GM12878 (cell line): Measurements from ENCODE around the gene FILIP1L. TPM values are rescaled to one million over a fixed set of nuclear protein-coding genes. Genes with fewer than 3 reads are reported as not detected.

Experiments used
- BCL3 ChIP-seq: IDR thresholded peaks from 2 replicates; pipeline ENCODE4 v1.6.1; 2011; ENCODE audit warnings: borderline replicate concordance, low read depth, mild to moderate bottlenecking, moderate library complexity, low read length; ENCODE audit not compliant: insufficient read depth, poor library complexity, severe bottlenecking
- CEBPB ChIP-seq, 2 experiments: fragments of 150-350 bp in 1 of 2; IDR thresholded peaks; 2 replicates each; pipeline ENCODE4 v1.6.1; 2012 to 2014; ENCODE audit warnings: low read depth in 2 of 2, low read length in 2 of 2, borderline replicate concordance in 1 of 2, inconsistent platforms in 1 of 2
- EED ChIP-seq: sonication (generic); IDR thresholded peaks from 2 replicates; pipeline ENCODE4 v1.6.1; 2016; ENCODE audit warnings: antibody characterized with exemption, low read depth
- FOXK2 ChIP-seq: fragments of 450-650 bp; IDR thresholded peaks from 2 replicates; pipeline ENCODE4 v1.6.1; 2017; ENCODE audit warnings: mild to moderate bottlenecking, moderate library complexity
- JUNB ChIP-seq: IDR thresholded peaks from 2 replicates; pipeline ENCODE4 v1.6.1; 2016; ENCODE audit warnings: antibody characterized with exemption, mild to moderate bottlenecking
- KLF5 ChIP-seq: fragments of 450-650 bp; IDR thresholded peaks from 2 replicates; pipeline ENCODE4 v1.6.1; 2014; ENCODE audit warnings: mild to moderate bottlenecking; ENCODE audit not compliant: partially characterized antibody
- MYB ChIP-seq: fragments of 150-350 bp; IDR thresholded peaks from 2 replicates; pipeline ENCODE4 v1.6.1; 2014; ENCODE audit warnings: mild to moderate bottlenecking, low read depth, low read length, borderline replicate concordance
- PAX8 ChIP-seq: fragments of 450-650 bp; IDR thresholded peaks from 2 replicates; pipeline ENCODE4 v1.6.1; 2017; ENCODE audit warnings: mild to moderate bottlenecking, moderate library complexity
- SMAD5 ChIP-seq: IDR thresholded peaks from 2 replicates; pipeline ENCODE4 v1.6.1; 2016; ENCODE audit warnings: antibody characterized with exemption, low read depth
- SUPT20H ChIP-seq: IDR thresholded peaks from 2 replicates; pipeline ENCODE4 v1.6.1; 2011; ENCODE audit warnings: low read depth, mild to moderate bottlenecking, low read length, moderate library complexity, borderline replicate concordance; ENCODE audit not compliant: control insufficient read depth
- ZBTB4 ChIP-seq: fragments of 450-650 bp; formaldehyde crosslinking; IDR thresholded peaks from 2 replicates; pipeline ENCODE4 v1.4.0; 2022; ENCODE audit warnings: mild to moderate bottlenecking, moderate library complexity
- ZBTB40 ChIP-seq: fragments of 450-650 bp; IDR thresholded peaks from 2 replicates; pipeline ENCODE4 v1.6.1; 2016; ENCODE audit warnings: mild to moderate bottlenecking, moderate library complexity, borderline replicate concordance
- ZNF207 ChIP-seq: fragments of 450-650 bp; IDR thresholded peaks from 2 replicates; pipeline ENCODE4 v1.6.1; 2014; ENCODE audit warnings: antibody characterized with exemption, mild to moderate bottlenecking, borderline replicate concordance
- ZNF24 ChIP-seq: fragments of 450-650 bp; IDR thresholded peaks from 2 replicates; pipeline ENCODE4 v1.6.1; 2017; ENCODE audit warnings: antibody characterized with exemption, mild to moderate bottlenecking
- polyA plus RNA-seq, 11 experiments: library from polyadenylated mRNA; depleted of rRNA in 4 of 11; unstranded in 6 of 11; stranded (reverse) in 5 of 11; fragments of >200 nt; fragmentation: Nextera tagmentation in 4 of 11; fragmentation: Illumina TruSeq in 1 of 11; extraction: Ambion mirVana in 4 of 11; extraction: Trizol in 1 of 11; gene quantifications; 1 replicate in 1 of 11; 2 replicates in 10 of 11; pipeline versions ENCODE4 v1.2.1 to v1.2.3, GENCODE V29; 2011 to 2016; ENCODE audit warnings: inconsistent platforms in 2 of 11, missing spikeins in 2 of 11, low read depth in 1 of 11
- total RNA-seq, 4 experiments: library from RNA; depleted of rRNA in 3 of 4; stranded (reverse); fragments of >200 nt in 3 of 4; fragmentation: Illumina TruSeq in 1 of 4; extraction: Trizol in 1 of 4; gene quantifications; 2 replicates each; pipeline versions ENCODE4 v1.2.1 to v1.2.3, GENCODE V29; 2013 to 2021

Gene FILIP1L
- total and polyA plus RNA-seq, 10 of the 15 experiments (the other 5 are each of a cell fraction or from before 2014, with no cell fraction given), result 0.24 to 6.1 (median 3.5) TPM

- TF ChIP-seq BCL3, result peak; percentile 91
- TF ChIP-seq FOXK2, result no peak
- TF ChIP-seq ZBTB40, result no peak
- no peak for TF ChIP-seq ZNF24
- TF ChIP-seq MYB, result no peak
- peak; percentile 77 for TF ChIP-seq JUNB
- TF ChIP-seq ZBTB4 (CRISPR knock-in tag), result no peak
- peak; percentile 46 for TF ChIP-seq KLF5
- no peak for TF ChIP-seq SUPT20H
- TF ChIP-seq EED, result peak; percentile 9; the same call in 1 of the 2 replicates
- TF ChIP-seq CEBPB (IDR thresholded peaks at IDR 0.05; ENCODE audit: borderline replicate concordance in 1 of 2, low read depth in 2 of 2, low read length in 2 of 2), result no peak; a peak in 1 of 4 replicates
- TF ChIP-seq ZNF207, result no peak
- TF ChIP-seq SMAD5, result 0 out of 2 replicates have a peak, but pooled peaks have one; percentile 29
- TF ChIP-seq PAX8, result no peak
Observed at GRCh38 chr3:100047455-100048141, 66.7 kb downstream of the FILIP1L start (continued).
